Kidney (tissue), 14 donors: ENCODE results near the gene COQ7. TPM values are rescaled to one million over a fixed set of nuclear protein-coding genes. Genes with fewer than 3 reads are reported as not detected.
A peak's percentile ranks its signal among the peaks of the same experiment; 100 is the strongest.

Experiments
- DNase-seq, 5 donors: peaks; one replicate each; pipeline ENCODE4 v3.0.0-alpha.2; 2013 to 2020
- FAIRE-seq: peaks from 2 replicates; lab custom pipeline; 2012; peaks lifted over from hg19 to GRCh38; lab: Jason Lieb, UNC
- H3K27ac ChIP-seq, 2 donors: one replicate each; pipeline ENCODE4 v1.7.0; 2013; ENCODE audit warnings: low read depth in 2 of 2, low read length in 2 of 2, inconsistent platforms in 1 of 2
- H3K27me3 ChIP-seq: one replicate; pipeline ENCODE4 v1.7.1; 2013; ENCODE audit warnings: low read length, inconsistent platforms; ENCODE audit not compliant: control insufficient read depth, insufficient read depth
- H3K36me3 ChIP-seq, 3 donors: one replicate each; pipeline versions ENCODE4 v1.7.0 to v1.7.1; 2013; ENCODE audit warnings: low read length in 3 of 3, control low read depth in 1 of 3, inconsistent platforms in 1 of 3; ENCODE audit not compliant: insufficient read depth in 3 of 3, control insufficient read depth in 2 of 3
- H3K4me1 ChIP-seq, 3 donors: one replicate each; pipeline versions ENCODE4 v1.7.0 to v1.7.1; 2013; ENCODE audit warnings: low read length in 3 of 3, inconsistent platforms in 1 of 3, low read depth in 1 of 3; ENCODE audit not compliant: control insufficient read depth in 2 of 3, insufficient read depth in 2 of 3
- H3K4me3 ChIP-seq, 3 donors: one replicate each; pipeline versions ENCODE4 v1.7.0 to v1.8.1; 2013; ENCODE audit warnings: low read length in 3 of 3, control low read depth in 1 of 3, inconsistent platforms in 1 of 3
- H3K9ac ChIP-seq, 3 donors: one replicate each; pipeline versions ENCODE4 v1.7.0 to v1.7.1; 2013; ENCODE audit warnings: low read length in 3 of 3, control low read depth in 1 of 3, inconsistent platforms in 1 of 3
- H3K9me3 ChIP-seq, 3 donors: one replicate each; pipeline versions ENCODE4 v1.7.0 to v1.7.1; 2013; ENCODE audit warnings: low read length in 3 of 3, control low read depth in 1 of 3, inconsistent platforms in 1 of 3; ENCODE audit not compliant: control insufficient read depth in 2 of 3, insufficient read depth in 1 of 3
- intact Hi-C: fragments of 100-400 bp; cut with DNase I; formaldehyde crosslinking; loops from one replicate; pipeline ENCODE4 v1.11.1; 2022
- polyA plus RNA-seq: library from polyadenylated mRNA; stranded (reverse); fragments of 350-450 nt; fragmentation: Illumina TruSeq; extraction: RNeasy Lipid Tissue Mini Kit (QIAGEN cat#74804); gene quantifications from one replicate; pipeline ENCODE4 v1.2.3, GENCODE V29; 2014; ENCODE audit warnings: low read depth, low replicate concordance; ENCODE audit not compliant: insufficient read depth
- total RNA-seq: library from RNA; stranded (reverse); fragmentation: NEBNext Ultra II Directional; extraction: Animal tissue kit (Norgen Biotek cat#: 25700); gene quantifications from one replicate; pipeline ENCODE4 v1.2.1, GENCODE V29; 2021
- TF ChIP-seq, protein P1 (sequence below): IDR thresholded peaks from 3 replicates; pipeline ENCODE4 v1.5.1; 2012; ENCODE audit warnings: mild to moderate bottlenecking, moderate library complexity, borderline replicate concordance; ENCODE audit not compliant: insufficient read depth; ENCODE audit errors: extremely low read depth
- donor health status: control.
- donor health status: control.
- donor health status: control.
- donor health status: control.
- donor health status: control.
- donor health status: DM: yes; HTN: yes; CAD: no.
- donor health status: Normal renal cell carcinoma (clear cell type).

The COQ7 gene
- total and polyA plus RNA-seq, 2 donors from 2014 or later = 18.8 to 32.5 TPM

DNA sequence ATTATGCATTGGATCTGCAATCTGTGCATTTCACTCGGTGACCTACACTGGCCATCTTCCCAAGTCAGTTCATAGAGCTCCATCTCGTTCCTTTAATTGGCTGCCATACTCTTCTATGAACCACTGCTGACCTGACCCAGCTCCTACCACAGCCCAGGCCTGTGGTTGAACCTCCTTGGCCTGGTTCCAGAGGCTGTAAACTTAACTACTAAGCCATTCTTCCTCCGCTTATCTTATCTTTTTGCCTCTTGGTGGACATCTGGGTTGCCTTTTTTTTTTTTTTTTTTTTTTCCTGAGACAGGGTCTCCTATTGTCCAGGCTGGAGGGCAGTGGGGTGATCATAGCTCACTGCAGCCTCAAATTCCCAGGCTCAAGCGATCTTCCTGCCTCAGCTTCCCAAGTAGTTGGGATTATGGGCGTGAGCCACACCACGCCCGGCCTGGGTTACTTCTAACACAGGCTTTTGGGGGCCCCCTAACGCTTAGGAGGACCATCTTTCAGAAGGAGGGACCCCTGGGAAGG, 18.3 kb downstream of the COQ7 start:
- Histone ChIP-seq H3K4me1 (peaks cover 0 to 5% (median 0%) of the 10 kb centered on the region in 3 donors), H3K27me3 (no peaks in the 10 kb centered on the region), H3K27ac (no peak overlapping the region), H3K4me3 (peak overlapping the region in 1 of 3 donors; percentile 65), H3K9me3 (no peaks in the 10 kb centered on the region), H3K9ac (peak overlapping the region in 1 of 3 donors; percentile 78), H3K36me3 (peaks cover 0 to 2% (median 0%) of the 10 kb centered on the region in 3 donors)
- intact Hi-C loops = no loop called here
- TF ChIP-seq, protein P1, sequence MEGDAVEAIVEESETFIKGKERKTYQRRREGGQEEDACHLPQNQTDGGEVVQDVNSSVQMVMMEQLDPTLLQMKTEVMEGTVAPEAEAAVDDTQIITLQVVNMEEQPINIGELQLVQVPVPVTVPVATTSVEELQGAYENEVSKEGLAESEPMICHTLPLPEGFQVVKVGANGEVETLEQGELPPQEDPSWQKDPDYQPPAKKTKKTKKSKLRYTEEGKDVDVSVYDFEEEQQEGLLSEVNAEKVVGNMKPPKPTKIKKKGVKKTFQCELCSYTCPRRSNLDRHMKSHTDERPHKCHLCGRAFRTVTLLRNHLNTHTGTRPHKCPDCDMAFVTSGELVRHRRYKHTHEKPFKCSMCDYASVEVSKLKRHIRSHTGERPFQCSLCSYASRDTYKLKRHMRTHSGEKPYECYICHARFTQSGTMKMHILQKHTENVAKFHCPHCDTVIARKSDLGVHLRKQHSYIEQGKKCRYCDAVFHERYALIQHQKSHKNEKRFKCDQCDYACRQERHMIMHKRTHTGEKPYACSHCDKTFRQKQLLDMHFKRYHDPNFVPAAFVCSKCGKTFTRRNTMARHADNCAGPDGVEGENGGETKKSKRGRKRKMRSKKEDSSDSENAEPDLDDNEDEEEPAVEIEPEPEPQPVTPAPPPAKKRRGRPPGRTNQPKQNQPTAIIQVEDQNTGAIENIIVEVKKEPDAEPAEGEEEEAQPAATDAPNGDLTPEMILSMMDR = no peak
- no peak for FAIRE-seq
- no peak for DNase-seq

- TF ChIP-seq, protein P1 = peak; percentile 91
- H3K4me1 ChIP-seq = peaks cover 0 to 5% (median 0%) of the 10 kb centered on the region in 3 donors
- intact Hi-C loops = no loop called here
- H3K4me3 ChIP-seq = peak overlapping the region; percentile 58 to 72 (median 65)
- no peaks in the 10 kb centered on the region for H3K36me3 ChIP-seq
- FAIRE-seq (no peak), DNase-seq (peak; percentile 91 to 96 (median 93))
- H3K27ac ChIP-seq = no peak overlapping the region
- H3K9ac ChIP-seq = peak overlapping the region in 2 of 3 donors; percentile 53 to 78
- no peaks in the 10 kb centered on the region for H3K9me3 ChIP-seq
- H3K27me3 ChIP-seq = no peaks in the 10 kb centered on the region
Measured at GRCh38 chr16:19086322-19087199, 19.1 kb downstream of the COQ7 start.

DNA sequence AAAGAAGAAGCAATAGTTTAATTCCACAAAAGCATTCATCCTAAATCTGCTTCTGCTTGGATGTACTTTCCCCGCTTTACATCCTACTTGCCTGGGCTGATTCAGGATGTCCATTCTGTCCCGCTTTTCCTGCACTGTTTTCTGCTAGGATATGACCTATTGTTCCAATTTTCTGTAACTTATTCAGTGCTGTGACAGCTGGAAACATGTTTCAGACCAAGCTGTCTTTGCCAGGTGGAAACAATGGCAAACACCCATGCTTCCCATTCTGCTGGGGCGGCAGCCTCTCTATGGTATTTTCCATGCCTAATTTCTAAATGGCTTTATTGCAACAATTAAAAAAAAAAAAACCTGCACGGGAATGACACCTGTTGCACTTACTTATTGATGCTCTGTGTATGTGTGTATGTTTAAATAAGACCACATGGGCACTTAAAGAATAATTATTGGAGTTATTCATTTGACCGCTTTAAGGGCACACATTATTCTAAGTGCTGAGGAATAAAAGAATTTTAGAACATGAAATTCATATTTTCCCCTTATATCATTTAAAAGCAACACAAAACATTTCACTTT, 21.0 kb downstream of the COQ7 start:
- no peak for FAIRE-seq
- intact Hi-C loops = no loop called here
- H3K36me3 ChIP-seq = no peaks in the 10 kb centered on the region

More for the DNA sequence above, 21.0 kb downstream of the COQ7 start:
- H3K4me3 ChIP-seq = no peak overlapping the region
- TF ChIP-seq, protein P1 = no peak
- H3K27ac ChIP-seq = no peak overlapping the region
- DNase-seq = no peak
- H3K4me1 ChIP-seq = peaks cover 0 to 5% (median 0%) of the 10 kb centered on the region in 3 donors
- no peaks in the 10 kb centered on the region for H3K27me3 ChIP-seq
- H3K9ac ChIP-seq = no peak overlapping the region
- H3K9me3 ChIP-seq = no peaks in the 10 kb centered on the region
